HG03354 (cell line): ENCODE results near the gene BYSL.

Experiments
- ATAC-seq: cut with Tn5 transposase; IDR thresholded peaks from one replicate; pipeline ENCODE4 v1.9.1; 2021; ENCODE audit warnings: mild to moderate bottlenecking; ENCODE audit not compliant: unreplicated experiment, poor library complexity, severe bottlenecking

Gene BYSL

GRCh38 chr6:41920921-41921711, at the start of gene BYSL, which contains the start of gene MED20:
Gene BYSL, plus strand, starts transcription at chr6:41921499. Its CDS starts 64 bp downstream, at chr6:41921563.
Gene MED20, minus strand, starts transcription at chr6:41921139. Its CDS starts 121 bp downstream, at chr6:41921018.
- peak; percentile 91 for ATAC-seq

DNA sequence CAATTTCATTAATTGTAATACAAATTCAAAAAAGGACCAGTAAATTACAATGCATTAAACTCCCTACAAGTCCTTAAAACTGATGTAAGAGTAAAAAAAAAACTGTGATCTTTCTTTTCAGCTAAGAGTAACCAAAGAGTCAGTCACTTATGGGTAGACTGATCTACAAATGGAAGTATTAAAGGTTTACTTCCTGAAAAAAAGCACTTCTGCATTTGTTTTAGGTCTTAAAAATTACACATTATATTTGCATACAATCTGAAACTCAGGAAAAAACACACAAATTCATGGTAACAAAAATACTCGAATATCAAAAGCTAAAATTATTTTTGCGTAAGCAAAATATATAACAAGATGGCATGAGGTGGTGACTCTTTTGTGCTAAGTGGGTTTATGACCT, 49.6 kb upstream of the BYSL start:
- ATAC-seq, result no peak

DNA sequence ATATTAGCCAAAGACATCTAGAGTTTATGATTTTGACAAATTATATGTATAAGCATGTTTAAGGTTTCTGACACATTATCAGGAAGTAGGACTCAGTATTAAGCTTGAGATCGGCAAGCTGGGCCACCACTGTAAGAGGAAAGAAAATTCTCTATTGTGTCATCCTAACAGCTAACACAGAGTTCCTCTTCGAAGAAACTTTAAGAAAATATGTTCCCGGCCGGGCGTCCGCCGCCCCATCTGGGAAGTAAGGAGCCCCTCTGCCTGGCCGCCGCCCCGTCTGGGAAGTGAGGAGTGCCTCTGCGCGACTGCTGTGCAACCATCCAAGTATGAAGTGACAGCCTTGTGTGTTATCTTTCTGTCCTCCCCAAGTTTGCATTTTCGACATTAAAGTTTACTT, 49.2 kb upstream of the BYSL start:
- no peak for ATAC-seq

GRCh38 chr6:41874741-41875140, 46.6 kb upstream of the BYSL start:
- no peak for ATAC-seq

- ATAC-seq, result no peak
These were observed 44.1 kb upstream of the BYSL start for GRCh38 chr6:41877051-41877680.

DNA sequence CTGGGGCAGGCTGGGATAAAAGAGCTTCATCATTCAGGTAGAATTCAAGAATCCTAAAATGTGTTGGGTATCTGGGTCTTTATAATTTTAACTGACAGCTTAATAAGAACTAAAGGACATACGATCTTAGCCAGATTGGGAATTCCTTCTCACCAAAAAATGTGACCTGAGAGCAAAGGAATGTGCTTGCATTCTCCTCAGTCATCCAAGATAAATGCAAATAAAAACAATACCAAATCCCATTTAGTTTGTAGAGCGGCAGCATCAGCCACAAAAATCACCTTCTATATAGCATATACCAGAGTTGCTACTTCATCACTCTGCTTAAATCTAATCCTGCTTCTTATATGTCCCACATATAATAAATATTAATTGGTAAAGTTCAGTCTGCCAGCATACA, 43.1 kb upstream of the BYSL start:
- no peak for ATAC-seq

DNA sequence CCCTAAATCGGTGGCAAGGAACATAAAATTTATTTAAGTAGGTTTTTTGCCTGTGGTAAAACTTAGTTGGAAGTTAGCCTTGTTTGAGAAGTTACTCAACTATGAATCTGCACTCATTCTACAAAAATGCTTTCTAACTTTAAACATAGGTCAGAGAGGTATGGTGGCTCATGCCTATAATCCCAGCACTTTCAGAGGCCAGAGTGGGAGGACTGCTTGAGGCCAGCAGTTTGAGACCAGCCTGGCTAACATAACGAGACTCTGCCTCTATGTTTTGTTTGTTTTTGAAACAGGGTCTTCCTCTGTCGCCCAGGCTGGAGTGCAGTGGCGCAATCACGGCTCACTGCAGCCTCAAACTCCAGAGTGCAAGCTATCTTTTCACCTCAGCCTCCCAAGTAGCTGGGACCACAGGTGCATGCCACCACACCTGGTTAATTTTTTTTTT, 42.3 kb upstream of the BYSL start:
- ATAC-seq, result no peak

- ATAC-seq, result no peak
These were observed 39.8 kb upstream of the BYSL start for GRCh38 chr6:41881506-41881905.

DNA sequence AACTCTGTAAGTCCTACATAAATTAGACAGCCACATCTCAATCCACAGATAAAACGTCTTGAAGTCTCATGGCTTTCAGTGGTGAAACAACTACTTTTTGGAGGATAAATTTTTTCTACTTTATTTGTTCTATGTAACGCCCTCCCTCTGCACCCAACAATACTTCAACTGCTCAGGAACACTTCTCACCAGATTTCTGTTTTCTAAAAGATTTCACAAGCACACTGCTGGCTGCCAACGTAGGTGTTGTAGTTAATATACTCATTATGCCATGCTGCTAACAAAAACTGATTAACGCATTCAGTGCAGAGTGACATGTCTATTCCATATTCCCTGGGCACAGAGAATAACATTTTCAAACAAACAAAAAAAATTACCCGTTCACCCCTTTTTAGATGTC, 36.3 kb upstream of the BYSL start:
- ATAC-seq, result no peak

- ATAC-seq, result no peak
These were observed 35.4 kb upstream of the BYSL start for GRCh38 chr6:41885930-41886329.

- no peak for ATAC-seq
These were observed 34.0 kb upstream of the BYSL start for GRCh38 chr6:41887331-41887751.

DNA sequence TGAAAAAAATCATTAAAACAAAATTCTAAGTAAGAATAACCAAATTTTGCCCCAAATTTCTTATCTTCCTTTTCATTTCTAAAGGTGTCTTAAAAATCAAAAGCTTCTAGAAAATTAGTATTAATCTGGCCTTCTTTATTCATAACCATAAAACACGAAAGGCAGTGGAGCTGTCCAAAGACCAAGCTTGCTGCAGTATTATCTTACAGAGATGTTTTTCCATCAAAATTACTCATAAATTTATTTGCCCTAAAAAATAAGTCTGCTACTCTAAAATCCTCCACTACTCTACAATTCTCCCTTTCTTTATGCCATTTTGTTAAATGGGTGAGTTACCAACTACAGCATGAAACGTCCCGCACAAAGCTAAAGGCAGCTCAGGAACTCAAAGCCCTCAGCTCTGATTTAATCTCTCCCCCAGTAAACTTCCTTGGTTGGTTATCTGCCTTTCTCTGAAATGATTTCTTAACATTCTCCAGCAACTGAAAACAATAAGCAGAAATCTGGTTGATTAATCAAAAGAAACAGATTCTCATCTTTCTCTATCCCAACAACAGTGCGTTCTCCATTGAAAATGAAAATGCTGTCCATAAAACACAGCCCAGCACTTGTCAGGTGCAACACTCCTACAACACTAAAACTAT, 28.3 kb upstream of the BYSL start:
- ATAC-seq, result no peak

DNA sequence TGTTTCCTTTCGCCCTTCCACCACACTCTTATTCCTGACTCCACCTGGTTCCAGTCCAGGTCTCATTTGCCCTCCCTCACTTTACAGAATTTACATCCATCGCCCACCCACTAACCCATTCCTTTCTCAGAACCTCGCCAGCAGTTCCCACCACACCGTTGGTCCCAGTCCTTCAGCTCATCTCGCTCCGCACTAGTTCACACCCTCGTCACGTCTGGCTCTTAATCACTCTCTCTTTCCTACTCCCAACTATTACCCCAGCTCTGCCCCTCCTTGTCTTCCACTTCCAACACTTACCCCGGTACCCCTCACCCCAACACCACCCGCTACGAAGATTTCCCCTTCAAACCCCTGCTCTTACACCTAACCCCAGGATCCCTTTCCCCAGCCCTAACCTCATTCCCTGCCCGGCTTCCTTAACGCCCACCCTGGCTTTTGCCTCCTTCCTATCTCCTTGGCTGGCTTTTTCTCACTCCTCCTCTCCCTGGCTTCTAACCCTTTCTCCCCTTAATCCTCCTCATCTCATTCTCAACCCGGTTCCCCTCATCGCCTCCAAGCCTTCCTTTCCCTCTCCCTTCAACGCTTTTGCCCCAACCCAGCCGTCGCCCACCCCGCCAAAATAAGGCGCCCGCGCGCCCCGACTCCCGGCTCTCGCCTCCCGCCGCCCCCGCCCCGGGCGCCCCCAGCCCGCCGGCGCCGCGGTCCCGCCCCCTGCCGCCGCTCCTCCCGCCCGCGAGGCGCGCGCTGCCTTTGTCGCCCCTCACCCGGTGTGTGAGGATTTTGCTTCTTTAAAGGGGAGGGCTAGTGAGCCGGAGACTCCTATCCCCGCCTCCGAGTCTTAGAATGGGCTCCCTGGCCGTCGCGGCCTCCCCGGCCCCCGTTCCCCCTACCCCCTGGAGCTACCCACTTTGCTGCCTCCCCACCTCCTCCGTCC, 26.7 kb upstream of the BYSL start:
- ATAC-seq, result peak; percentile 36

DNA sequence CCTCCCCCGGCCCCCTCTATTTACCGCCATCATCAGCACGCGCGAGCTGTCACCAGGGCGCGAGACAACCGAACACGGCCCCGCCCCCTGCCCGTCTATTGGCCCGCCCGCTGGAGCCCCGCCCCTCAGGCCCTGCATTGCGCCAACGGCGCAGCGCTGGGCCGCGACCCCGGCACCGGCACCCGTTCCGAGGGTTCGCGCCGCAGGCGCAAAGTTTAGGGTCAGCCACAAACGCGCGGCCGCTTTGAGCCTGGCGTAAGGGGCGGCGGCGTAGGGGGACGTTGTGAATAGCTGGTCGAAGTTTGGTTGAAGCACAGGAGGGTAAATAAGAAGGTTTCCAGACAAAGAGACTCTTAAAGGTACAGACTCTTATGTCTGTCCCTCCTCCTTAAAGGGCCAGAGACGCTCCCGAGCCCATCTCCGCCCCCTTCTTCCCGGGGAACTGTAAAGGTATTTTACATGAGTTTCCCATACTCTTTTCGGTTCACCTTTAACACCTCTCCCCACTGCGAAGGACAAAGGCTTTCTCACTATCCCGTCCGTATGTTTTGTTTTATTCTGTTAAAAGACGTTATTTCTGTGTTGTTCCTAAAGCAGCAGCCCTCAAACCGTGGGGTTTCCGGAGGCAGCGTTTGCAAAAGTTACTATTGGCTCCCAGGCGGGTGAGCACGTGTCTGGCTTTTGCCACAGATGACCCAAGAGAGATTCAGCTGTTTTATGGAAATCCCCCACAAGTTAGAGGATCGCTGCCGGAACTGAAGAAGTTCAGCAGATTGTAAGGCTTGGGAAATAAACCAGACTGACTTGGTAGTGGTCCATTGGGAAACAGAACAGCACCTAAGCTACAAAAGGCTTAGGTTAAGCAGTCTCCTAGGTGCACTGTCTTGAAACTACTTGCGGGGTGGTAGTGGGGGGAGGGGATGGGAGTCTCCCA, 25.7 kb upstream of the BYSL start, which contains the start of gene USP49:
USP49 (minus strand) TSS at position 76 of the 934 bp plus-strand sequence. CDS start 88,392 bp downstream, outside the sequence.
- ATAC-seq, result peak; percentile 78

GRCh38 chr6:41896281-41896680, 25.0 kb upstream of the BYSL start:
- no peak for ATAC-seq

DNA sequence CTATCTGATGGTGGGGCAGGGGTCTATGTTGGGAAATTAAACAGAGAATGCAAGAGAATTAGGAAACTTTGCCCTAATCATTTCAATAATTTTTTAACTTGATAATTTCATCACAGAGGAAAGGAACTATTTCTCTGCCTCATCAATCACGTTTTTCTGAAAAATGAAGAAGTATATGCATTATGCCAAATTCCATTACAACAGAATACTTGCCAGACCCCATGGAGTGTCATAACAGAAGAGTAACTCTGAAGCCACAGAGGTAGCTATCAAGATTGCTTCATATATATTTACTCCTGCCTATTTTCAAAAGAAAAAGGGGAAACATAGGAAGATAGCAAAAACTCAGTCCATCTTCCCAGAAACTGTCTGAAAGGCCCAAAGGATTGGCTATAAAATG, 20.4 kb upstream of the BYSL start:
- no peak for ATAC-seq

- no peak for ATAC-seq
These were observed 19.3 kb upstream of the BYSL start for GRCh38 chr6:41901882-41902519.

GRCh38 chr6:41909727-41910126, 11.6 kb upstream of the BYSL start:
- ATAC-seq, result no peak
